NOMO-1 (cell line): ENCODE measurements around the gene TPRN.
A peak's percentile ranks its signal among the peaks of the same experiment; 100 is the strongest.

Source experiments
- DNase-seq, 2 experiments: peaks; one replicate each; lab custom pipeline; 2025; ENCODE audit not compliant: unreplicated experiment in 2 of 2; lab: John Stamatoyannopoulos, UW

TPRN gene

DNA sequence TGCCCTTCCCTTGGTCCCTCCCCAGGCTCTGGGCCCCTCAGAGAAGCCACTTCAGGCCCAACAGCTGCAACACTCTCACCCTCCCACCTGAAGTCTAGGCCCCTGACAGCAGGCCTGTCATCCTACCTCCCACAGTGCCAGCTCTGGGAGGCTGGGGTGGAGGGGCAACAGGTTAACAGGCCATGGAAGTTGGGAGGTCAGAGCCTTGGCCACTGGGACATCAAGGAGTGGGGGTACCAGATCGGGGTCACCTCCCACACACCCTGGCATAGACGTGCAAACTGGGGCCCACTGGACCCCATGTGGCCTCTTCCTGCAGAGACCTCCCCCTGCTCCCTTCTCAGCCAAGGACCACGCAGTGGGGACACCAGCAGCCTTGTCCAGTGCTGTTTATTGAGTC lies 9.3 kb downstream of the TPRN start:
- no peak for DNase-seq

DNA sequence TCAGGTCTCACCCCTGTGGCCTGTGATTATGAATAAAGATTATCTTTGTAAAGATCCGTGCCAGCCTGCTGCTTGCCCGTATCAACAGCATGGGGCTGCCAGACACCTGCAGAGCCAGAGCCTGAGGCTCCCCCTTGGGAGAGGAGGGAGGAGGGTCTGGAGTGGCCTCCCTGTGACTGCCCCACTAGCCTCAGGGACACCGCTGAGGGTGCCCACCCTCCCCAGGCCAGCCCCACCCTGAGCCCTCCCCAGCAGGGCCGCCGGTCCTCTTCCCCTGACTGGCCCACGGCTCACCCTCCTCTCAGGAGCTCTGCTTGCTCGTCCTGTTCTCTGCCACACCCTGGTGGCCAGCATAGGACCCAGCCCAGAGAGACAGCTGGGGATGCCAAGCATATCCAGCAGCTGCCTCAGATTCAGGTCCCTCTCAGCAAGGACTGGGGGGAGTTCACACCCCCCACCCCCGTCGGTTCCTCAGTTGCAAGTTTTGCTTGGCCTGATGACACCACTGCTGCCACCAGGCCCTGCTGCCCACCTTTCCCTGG lies 10.2 kb downstream of the TPRN start:
- DNase-seq: no peak

DNA sequence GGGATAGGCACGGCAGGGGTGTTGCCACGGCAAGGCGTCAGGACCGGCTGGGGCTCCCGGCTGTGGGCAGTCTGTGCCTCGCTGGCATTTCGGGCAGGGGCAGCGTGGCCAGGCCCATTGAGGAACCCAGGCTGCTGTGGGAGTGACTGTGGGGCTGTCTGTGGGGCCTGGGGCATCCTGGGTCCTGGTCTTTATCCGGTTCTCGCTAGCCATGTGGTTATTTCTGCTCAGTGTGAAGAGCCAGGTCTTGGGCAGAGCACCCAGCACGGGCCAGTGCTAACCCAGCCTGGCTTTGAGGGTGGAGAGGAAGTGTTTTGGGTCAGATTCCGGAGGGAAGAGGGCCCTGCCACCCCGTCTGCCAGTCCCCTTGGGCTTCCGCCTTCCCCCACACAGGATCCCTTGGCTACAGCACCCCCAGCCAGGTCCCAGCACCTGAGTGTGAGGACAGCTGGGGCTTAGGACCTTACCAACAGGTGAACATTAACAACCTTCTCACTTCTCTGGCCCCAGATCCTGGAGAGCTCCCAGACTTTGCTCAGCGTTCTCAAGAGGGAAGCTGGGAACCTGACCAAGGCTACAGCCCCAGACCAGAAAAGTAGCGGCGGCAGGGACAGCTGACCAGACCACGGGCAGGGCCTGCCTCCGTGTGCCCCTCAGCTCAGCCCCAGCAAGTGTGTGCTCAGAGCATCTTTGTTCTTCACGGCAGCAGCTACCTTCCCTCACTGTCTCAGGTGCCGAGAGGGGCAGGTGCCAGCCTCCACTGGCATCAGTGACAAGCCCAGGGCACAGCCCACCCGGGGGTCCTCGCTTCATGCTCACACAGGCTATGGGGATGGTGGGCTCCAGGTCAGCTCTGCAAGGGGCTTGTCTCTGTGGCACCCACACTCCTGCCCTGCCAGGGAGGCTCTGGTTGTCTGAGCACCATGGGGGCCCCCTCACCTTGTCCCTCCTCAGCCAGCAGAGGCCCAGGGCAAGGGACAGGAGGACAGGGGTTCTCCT lies 10.9 kb downstream of the TPRN start:
- DNase-seq: no peak

DNA sequence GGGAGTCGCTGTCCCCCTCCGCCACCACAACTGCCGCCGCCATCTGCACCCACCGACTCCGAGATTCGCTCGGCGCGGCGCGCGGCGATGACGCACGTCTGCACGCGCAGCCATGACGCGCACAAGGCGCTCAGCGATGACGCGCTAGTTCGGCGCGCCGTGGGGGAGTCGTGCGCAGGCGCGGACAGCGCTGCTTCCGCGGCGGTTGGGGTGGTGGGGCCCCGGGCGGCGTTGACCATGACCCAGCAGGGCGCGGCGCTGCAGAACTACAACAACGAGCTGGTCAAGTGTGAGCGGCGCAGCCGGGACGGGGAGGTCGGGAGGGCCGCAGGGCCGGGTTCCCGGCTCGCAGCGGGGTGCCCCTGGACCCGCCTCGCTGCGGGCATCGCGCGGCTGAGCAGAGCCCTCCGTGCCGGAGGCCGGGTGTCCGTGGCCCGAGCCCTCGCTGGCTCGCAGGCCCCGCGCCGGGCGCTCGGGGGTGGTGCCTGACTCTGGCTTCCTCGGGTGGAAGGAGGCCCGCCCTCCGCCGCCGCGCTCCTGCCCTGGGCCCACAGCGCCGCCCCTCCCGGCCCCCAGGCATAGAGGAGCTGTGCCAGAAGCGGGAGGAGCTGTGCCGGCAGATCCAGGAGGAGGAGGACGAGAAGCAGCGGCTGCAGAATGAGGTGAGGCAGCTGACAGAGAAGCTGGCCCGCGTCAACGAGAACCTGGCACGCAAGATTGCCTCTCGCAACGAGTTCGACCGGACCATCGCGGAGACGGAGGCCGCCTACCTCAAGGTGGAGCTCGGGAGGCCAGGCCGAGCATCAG lies 11.8 kb downstream of the TPRN start, which contains the start of the genes ANAPC2 and SSNA1:
TSS of gene ANAPC2 (minus strand) at position 71 of the 807 bp plus-strand sequence. CDS start at position 43, 28 bp downstream.
TSS of gene SSNA1 (plus strand) at position 187 of the 807 bp plus-strand sequence. CDS start at position 238, 51 bp downstream.
- peak; percentile 93 to 96 for DNase-seq

DNA sequence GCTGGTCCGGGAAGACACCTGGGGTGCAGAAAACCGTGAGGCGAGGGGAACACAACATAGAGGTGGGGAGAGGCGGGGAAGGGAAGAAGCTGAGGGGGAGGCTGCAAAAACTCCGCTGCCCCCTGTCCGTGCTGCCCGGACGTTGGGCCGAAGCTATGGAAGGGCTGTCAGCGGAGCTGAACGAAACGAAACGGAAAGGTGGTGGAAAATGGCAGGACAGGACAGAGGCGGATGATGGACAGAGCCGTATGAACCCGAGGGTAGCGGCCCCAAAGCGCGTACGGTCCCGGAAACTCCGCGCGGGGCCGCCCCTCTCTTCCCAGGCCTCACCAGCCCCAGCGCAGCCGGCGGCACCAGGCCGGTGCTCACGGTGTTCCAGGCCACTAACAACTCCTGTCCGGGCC lies 12.5 kb downstream of the TPRN start:
- DNase-seq: no peak

DNA sequence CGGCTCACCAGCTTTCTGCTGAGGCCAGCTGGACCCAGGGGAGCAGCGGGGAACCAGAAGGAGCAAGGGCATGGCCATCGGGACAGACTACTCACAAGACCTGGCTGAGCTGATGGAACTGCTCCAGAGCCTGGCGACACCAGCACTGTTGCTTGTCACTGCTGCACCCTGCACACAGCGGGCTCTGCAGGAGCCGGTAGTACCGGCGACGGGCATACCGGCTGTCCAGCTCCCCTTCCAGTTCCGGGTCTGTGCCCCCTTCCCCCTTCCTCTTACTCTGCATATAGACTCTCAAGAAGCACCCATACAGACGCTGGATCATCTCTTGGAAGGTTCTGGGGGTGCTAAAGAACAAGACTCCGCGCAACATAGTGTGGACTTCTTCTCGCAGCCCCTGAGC lies 13.2 kb downstream of the TPRN start:
- no peak for DNase-seq

DNA sequence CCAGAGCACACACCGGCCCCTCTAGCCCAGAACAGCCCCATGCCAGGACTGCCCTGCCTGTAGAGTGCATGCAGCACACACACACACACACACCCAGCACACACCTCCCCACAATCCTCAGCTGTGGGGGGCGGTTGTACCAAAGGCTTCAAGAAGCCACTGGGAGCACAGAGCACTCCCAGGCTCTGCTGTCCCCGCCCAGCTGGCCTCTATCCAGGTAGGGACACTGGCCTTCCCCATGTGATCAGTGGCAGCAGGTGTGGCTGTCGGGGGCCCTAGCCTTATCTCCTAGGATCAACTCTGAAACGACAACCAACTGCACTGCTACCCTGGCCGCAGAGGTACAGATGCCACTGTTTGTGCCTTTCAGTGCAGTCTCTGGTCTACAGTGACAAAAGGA lies 14.2 kb downstream of the TPRN start:
- DNase-seq: no peak

DNA sequence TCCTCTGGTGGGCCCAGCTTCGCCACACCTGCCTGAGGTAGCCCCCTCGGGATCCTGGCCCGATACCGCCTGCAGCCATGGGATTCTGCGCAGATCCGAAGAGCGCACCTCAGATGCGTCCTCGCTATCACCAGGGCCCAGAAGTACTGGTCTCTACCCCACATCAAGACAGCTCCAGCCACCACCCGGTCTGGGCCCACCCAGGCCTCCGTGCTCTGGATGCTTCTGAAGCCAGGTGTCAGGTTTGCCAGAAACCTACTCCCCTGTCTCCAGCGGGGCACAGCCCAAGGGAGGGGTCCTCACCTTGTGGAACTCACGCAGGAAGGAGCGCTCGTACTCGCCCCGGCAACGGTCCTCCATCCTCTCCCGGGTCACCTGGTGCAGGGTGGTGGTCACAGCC lies 14.6 kb downstream of the TPRN start:
- DNase-seq: no peak

DNA sequence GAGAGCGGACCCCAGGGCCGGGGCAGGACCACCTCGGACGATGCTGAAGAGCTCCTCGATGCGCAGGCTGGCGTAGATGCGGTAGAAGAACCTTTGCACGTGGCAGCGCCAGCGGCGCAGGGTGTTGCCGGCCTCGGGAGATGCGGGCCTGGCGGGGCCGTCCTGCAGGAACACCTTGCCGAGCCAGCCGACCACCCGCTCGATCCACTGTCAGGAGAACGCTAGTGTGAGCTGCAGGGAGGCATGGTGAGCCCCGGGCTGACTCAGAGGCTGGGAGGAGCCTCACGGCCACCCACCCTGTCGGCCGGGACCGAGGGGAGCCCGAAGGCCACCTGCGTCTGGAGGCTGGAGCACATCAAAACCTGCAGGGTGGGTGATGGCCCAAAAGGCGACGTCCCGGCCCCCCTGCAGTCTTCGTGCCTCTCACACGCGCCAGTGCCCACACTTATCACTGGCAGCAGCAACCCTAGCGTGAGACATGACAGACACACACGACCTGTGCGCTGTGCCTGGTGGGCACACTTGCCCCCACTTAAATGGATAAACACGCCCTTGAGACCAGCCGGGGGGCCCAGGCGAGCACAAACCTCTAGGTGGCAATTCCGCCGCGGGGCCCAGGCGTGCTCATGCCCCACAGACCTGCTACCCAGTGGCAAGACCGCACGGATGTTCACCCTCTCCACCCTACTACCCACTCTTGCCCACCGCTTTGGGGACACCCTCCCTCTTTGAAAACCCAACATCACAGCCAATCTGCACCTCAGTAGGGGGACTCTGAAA lies 15.5 kb downstream of the TPRN start:
- DNase-seq: no peak

DNA sequence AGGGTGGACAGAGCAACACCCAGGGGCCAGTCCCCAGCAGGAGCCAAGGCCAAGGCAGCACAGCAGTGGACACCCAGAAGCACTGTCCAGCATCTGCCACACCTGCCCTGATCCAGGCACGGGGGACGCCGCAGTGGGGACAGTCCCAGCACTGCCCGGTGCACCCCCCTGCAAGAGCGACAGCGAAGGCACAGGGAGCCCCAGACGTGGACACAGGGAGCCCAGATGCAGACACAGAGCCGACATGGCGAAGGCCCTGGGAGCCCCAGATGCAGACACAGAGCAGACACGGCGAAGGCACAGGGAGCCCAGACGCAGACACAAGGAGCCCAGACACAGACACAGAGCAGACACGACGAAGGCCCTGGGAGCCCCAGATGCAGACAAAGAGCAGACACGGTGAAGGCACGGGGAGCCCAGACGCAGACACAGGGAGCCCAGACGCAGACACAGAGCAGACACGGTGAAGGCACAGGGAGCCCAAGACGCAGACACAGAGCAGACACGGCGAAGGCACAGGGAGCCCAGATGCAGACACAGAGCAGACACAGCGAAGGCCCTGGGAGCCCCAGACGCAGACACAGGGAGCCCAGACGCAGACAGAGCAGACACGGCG lies 16.5 kb downstream of the TPRN start:
- DNase-seq: no peak

DNA sequence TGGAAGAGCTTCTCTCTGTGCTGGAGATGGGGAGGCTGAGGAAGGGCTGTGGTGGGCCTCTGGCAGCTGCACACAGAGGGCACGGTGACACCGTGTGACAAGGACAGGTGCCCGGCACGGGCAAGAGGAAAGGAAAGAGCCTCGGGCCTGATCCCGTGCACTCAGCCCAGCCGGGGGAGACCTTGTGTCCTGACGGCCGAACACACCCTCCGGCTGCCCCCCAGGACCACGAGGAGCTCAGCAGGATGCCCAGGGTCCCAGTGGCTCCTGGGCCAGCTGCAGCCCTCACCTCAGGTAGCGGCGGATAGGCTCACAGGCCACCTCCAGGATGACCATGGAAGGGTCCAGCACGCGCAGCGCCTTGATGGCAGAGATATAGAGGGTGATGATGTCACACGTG lies 17.7 kb downstream of the TPRN start:
- no peak for DNase-seq

DNA sequence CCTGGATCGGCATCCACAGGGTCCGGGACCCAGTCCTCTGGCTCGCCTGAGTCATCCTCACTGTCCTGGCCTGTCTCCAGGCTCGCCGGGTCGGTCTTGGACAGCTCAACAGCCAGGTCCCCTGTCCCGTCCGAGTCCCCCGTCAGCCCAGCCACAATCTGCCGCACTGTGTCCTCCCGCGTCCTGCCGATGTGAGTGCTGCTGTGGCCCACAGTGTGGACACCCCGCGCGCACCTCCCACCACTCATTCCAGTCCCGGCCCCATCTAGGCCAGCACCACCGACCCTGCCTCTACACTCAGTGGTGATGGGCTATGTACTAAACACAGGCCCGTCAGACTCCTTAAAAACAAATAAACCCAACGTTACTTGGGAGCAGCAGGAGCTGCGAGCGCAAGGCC lies 18.9 kb downstream of the TPRN start:
- DNase-seq: no peak

DNA sequence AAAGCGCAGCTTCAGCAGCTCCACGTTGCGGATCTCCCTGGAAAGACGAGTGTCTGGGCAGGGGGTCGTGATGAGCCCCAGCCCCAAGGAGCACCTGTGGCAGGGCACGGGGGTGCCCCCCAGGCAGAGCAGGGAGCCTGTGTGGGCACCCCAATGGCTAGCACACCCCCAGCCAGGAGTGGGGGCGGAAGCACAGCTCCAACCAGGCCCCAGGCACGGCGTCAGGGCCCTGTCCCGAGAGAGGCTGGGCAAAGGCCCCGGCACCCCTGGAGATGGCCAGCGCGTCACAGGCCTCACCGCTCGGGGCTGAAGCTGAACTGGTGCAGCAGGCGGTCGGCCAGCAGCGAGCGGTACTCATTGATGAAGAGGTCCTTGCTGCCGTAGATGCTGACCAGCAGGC lies 20.1 kb downstream of the TPRN start:
- DNase-seq: no peak

DNA sequence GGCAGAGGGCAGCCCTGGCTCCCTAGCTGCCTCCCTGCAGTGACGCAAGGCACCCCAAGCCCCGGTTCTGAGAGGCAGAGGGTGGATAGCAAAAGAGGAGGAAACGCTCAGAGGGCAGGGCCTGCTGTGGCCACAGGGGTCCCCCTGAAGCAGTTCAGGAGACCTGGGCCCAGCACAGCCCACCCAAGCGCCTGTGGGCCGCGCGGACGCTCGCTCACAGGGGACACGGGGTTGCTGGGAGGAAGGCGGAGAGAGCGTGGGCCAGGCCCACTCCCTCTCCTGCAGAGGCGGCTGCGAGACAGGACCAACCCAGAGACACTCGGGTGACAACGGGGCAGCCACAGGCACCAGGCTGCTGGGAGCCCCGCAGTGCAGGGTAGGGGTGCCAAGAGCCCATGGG lies 20.8 kb downstream of the TPRN start:
- DNase-seq: no peak

DNA sequence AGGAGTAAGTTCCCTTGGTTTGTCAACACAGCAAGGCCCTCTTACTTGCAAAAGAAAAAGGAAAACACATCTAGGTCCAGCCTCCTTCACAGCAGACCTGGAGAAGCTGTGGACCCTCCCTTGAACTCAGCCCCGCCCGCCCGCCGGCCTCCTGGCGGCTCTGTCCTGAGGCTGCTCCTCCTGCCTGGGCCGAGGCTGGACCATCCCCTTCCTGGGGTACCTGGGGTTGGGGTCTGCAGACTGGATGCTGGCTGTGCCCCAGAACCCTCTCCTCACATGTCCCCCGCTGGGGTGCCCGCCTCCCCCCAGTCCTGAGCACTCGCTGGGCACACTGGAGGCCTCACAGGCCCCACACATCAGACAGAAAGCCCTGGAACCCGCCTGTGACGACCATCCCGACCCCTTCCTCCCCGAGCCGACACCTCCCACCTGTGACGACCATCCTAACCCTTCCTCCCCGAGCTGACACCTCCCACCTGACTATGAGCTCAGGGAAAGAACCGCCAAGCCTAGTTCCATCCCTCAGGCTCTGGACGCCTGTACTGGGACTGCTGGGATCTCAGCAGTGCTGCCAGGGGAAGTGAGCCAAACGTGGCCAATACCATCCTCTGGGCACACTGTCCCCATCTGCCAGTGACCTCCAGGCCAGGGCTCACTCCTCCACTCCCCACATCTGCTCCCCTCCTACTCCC lies 21.5 kb downstream of the TPRN start:
- no peak for DNase-seq

DNA sequence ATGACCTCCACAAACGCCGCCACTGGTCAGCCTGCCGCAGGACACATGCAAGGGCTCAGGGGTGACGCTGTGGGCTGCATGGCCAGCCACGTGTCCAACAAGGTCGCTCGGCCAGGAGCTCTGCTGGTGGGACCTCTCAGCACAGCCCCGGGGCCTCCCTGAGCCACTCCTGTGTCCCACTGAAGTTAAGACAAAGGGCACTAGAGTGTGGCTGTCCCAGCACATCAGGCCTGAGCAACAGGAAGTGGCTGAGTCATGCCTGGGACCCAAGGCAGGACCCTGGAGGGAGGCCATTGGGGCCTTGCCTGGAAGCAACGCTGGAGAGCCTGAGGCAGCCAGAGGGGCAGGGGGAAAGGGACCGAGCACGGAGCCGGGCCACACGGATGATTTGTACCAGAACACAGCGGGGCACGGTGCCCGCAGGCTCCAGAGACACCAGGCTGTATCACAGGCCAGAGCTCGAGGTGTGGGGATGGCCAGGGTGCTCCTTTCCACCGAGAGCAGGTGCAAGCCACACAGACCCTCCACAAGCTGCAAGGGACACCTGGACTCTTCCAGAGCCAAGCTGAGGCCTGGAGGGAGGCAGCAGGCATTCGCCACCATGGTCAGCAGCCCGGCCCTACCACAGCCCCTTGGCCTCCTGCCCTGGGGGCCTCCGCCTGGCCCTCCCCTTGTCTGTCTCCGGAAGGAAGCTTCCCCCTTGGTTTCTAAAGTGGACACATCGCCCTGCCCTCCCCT lies 22.2 kb downstream of the TPRN start:
- no peak for DNase-seq

DNA sequence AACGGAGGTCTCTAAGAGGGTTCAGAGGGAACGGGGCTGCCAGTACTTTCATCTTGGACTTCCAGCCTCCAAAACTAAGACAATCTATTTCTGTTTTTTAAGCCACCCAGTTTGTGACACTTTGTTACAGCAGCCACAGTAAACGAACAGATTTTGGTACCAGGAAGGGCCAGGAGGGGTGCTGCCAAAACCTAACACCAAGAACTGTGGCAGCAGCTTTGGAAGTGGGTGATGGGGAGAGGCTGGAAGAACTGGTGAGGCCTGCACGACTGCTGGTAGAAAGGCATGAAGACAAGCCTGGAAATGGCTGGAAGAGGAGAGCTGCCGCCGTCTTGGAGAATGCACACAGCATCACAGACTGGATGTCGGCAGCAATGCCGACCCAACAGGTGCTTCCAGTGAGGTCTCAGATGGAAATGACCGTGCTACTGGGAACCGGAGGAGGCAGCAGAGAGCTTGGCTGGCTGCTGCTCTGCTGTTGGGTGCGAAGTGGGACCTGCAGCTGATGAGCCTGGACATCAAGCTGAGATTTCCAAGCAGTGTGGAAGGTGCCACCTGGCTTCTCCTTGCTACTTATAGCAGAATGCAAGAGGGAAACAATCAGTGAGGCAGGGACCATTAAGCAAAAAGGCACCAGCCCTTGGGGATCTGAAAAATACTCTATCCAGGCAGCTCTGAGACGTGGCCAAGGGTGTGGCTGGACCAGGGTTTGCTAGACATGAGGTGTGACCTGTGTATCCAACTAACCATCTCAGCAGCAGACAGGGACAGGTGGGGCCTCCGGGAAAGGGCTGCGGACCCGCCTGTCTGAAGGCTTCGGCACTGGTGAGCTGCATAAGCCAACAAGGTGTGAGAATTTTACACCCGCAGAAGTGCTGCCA lies 24.0 kb downstream of the TPRN start:
- DNase-seq: peak; percentile 29 to 37
